Measurements from ENCODE around the gene TAB3.
A peak's percentile ranks its signal among the peaks of the same experiment; 100 is the strongest.

Gene TAB3, protein sequence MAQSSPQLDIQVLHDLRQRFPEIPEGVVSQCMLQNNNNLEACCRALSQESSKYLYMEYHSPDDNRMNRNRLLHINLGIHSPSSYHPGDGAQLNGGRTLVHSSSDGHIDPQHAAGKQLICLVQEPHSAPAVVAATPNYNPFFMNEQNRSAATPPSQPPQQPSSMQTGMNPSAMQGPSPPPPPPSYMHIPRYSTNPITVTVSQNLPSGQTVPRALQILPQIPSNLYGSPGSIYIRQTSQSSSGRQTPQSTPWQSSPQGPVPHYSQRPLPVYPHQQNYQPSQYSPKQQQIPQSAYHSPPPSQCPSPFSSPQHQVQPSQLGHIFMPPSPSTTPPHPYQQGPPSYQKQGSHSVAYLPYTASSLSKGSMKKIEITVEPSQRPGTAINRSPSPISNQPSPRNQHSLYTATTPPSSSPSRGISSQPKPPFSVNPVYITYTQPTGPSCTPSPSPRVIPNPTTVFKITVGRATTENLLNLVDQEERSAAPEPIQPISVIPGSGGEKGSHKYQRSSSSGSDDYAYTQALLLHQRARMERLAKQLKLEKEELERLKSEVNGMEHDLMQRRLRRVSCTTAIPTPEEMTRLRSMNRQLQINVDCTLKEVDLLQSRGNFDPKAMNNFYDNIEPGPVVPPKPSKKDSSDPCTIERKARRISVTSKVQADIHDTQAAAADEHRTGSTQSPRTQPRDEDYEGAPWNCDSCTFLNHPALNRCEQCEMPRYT

DNA sequence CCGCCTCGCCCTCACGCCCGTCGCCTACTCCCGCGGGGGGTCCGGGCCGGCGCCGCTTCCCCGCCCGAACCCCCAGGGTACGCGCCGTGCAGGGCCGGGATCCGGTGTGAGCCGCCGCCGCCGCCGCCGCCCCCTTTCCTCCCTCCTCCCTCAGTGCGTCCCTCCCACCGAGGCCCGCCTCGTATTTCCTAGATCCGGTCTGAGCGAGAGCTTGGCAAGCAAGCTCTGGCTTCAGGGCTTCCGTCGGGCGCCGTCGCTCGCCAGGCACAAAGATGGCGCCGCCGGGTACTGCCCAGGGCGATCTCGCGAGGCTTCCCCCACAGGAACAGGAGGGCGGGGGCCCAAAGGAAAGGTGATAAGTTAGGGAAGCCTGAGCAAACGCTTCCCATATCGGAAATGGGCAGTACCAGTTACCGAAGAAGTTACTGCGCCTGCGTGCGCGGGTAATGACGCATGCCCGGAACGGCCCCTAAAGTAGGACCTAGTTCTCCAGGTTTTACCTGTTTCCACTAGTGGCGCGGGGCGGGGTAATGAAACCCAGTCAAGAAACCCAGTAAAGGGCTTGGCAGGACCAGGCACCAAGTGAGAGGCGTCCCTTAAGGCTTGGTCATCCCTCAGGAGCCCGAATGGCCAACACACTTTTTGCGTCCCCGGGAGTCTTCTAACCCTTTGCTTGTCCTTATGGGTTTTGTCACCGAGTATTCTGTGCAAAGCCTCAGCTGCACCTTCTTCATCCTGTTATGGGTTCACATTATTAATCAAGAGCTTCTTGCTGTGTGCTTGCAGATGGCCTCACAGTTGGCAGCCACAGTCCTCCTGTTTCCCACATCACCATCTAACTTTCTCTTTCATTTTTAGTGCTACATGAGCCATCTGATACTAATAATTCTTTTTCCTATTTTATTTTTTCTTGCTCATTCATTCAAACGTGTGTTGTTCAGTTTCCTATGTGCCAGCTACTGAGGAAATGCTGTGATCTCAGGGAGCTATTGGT is at the start of gene TAB3:
TAB3 (minus strand) TSS at position 108 of the 994 bp plus-strand sequence. CDS start 29,666 bp downstream, outside the sequence.
- DNase-seq (ENCODE audit: low spot score) = peak; percentile 98

DNA sequence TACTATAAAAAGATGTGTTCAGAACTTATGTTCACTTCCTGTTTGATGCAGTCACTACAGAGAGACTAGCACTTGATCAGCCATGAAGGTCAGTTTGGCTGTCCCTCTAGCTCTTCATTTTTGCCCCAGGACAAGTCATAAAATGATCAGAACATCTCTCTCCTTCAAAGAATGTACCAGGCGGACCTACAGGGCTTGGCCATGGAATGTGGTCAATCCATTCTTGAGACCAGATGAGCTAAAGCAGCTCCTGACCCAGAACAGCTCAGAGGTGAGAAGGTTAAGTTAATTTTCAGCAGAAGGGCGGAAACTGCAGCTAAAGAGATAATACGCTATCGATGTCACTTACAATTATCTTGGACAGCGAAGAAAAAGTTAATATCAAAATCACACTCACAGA is 49.2 kb upstream of the TAB3 start:
- DNase-seq (ENCODE audit: low spot score) = no peak

DNA sequence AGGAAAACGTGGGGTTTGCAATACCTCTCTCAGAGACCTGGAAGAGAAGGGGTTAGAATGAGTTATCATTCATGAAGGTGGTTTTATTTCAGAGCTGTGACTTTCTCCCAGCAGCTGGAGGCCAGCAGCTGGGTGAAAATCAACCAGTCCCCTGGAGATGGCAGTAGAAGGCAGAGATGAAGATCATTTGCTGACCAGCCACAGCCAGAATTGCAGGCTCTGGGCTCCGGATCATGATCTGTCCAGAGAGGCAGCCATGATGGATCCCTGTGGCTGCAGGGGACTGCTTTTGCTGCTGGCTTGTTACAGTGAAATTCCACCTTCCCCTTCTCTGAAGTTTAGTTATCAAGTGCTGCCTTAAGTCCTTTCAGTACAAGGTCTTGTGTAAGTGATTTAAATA is 46.9 kb upstream of the TAB3 start:
- DNase-seq (ENCODE audit: low spot score) = peak; percentile 64

DNA sequence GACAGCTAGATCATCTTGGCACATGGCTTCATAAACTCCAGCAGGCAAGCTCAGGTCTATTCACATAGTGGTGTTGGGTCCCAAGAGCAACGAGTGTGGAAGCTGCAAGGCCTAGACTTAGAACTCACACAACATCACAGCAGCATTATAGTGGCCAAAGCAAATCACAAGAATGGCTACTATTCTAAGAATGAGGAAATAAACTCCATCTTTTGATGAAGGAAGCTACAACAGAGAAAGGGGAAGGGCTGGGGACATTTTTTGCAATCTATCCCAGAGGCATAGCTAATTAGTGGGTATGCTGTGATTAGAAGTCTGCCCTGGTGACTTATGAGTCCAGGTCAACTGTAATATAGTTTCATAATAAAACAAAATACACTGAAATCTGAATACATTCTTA is 42.9 kb upstream of the TAB3 start:
- no peak for DNase-seq (ENCODE audit: low spot score)

DNA sequence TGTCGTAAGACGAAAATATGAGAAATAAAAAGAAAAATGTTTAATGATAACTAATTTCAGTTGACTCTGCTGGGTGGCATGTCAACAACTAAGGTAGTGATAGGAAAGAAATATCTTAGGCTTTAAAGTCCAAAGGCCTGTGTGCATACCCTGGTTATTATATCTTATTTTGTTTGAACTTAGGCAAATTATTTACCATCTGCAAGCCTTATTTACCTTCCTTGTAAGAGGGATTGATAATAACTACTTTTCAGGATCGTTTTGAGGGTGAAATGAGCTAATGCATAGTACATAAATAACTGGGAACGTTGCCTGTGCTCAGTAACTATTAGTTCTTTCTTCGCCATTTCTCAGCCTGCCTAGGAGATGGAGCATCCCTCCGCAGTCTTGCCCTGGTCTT is 41.6 kb upstream of the TAB3 start:
- no peak for DNase-seq (ENCODE audit: low spot score)

DNA sequence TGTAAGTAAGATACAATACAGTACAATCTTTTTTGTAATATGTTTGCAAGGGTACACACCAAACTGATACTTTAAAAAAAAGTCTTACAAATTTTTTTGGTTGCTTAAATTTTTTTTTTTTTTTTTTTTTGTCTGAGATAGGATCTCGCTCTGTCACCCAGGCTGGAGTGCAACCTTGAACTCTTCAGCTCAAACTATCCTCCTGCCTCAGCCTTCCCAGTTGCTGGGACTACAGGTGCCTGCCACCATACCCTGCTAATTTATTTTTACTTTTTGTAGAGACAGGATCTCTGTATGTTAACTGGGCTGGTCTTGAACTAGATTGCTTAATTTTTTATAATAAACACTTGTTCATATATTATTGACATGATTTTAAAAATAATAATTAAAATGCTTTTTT is 41.1 kb upstream of the TAB3 start:
- DNase-seq (ENCODE audit: low spot score) = no peak

DNA sequence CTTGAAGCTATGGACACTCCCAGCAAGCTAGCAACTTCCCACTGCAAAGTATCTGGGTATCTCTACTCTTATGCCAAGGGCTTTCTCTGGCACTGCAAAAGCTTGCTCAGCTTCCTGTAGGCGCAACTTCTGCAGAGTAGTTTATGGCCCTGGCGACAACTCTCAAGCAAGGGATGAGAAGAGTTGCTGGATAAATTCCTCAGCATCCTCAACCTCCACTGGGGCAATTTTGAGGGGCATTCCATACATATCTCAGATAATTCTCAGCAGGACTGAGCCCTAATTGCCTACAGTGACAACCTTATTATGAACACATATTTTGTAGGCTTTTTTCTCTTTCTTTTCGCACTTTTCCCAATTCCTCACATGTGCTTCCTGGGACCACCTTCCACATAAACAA is 31.2 kb upstream of the TAB3 start:
- no peak for DNase-seq (ENCODE audit: low spot score)

DNA sequence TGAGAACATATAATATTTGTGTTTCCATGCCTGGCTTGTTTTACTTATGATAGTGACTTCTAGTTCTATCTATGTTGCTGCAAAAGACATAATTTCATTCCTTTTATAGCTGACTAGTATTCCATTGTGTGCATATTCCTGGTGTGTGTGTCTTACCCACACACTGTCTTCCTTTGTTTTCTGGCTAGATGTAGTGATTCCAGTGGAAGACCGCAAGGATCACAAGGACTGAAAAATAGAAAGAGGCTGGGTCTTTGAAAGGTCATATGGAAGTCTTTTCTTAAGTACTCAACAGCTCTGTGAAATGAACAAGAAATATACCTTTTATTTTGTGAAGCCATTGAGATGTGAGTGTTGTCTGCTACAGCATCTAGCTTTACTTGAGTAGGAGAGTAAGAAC is 29.4 kb upstream of the TAB3 start:
- DNase-seq (ENCODE audit: low spot score) = peak; percentile 56

DNA sequence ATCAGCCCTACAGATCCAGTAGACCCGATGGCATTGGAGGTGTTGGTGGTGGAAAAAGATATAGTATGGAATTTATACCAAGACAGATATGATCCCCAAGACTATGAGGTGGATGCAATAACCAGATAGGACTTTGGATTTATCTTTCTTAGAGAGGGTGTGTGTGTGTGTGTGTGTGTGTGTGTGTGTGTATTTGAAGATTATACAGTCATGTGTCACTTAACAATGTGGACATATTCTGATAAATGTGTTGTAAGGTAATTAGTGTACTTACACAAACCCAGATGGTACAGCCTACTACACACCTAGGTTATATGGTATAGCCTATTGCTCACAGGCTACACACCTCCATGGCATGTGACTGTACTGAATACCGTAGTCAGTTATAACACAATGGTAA is 24.4 kb upstream of the TAB3 start:
- DNase-seq (ENCODE audit: low spot score) = no peak

DNA sequence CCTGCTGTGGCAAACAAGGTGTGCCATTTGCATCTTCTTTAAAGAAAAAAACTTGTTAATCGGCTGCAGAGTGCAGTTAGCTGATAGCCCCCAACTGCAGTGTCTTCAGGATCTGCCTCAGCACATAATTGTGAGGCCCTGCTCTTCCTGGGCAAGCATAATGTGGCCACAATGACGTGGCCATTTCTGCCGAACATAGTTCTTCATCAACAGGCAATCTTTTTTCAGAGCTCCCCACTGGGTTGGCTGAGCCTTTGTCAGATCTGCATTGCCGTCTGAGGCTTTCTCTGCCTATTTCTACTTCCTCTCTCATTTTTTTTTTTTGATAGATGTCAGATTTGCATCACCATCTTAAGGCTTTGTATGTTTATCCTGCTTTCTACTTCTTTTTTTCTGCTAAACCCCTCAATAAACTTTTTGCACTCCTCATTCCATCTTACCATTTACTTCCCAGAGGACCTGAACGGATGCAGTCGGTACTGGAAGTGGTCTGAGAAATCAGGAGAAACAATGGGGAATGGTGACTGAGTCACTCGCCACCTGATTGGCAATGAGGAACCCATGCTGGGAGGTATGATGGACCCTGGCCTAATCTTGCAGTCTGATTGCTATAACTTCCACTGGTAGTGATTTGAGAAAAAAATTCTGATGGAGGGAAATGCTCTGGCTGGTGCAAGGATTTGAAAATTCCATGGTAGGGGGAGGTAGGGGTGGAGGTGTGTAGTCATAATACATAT is 21.2 kb upstream of the TAB3 start:
- no peak for DNase-seq (ENCODE audit: low spot score)

DNA sequence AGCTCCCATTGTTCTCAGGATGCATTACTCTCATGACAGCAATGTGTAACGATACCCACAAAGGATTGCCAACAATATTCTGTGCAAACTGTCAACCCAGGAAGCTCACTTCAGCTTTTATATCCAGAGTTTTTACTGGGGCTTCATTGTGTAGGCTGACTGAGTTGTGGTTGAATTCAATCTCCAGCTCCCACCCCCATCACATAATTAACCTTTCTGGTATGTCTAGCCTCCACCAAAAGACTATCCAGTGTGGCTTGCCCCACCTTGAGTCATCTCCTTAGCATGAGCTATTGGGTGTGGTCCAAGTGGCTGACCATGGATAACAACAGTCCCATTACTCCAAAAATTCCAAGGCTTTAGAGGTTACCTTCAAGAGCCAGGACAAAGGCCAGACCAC is 17.7 kb upstream of the TAB3 start:
- no peak for DNase-seq (ENCODE audit: low spot score)

DNA sequence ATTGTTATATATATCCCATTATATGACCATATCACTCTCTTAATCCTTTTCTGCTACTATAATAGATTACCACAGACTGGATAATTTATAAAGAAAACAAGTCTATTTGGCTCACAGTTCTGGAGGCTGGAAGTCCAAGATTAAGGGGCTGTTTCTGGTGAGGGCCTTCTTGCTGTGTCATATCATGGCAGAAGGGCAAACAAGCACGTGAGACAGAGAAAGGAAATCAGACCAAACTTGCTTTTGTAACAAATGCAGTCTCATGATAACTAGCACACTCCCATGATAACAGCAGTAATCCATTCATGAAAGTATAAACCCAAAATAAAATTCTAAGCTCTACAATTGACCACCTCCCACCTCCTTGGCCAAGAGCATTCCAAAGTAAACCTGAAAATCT is 16.3 kb upstream of the TAB3 start:
- no peak for DNase-seq (ENCODE audit: low spot score)

DNA sequence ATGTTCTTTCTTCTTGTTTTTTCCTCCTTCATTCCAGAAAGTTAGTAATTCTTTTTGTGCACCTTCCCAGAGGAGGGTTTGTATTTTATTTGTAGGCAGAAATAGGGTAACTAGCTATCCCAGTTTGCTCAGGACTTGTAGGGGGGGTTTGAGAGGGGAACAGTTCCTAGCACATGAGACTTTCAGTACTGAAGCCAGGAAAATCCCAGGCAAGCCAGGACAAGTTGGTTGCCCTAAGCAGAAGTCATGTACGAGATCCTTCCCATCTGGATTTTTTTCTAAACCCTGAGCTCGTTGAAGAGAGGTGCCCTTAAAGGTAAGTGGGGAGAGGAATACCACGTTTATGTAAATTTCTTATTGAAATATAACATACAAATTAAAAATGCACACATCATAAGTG is 15.6 kb upstream of the TAB3 start:
- DNase-seq (ENCODE audit: low spot score) = no peak

DNA sequence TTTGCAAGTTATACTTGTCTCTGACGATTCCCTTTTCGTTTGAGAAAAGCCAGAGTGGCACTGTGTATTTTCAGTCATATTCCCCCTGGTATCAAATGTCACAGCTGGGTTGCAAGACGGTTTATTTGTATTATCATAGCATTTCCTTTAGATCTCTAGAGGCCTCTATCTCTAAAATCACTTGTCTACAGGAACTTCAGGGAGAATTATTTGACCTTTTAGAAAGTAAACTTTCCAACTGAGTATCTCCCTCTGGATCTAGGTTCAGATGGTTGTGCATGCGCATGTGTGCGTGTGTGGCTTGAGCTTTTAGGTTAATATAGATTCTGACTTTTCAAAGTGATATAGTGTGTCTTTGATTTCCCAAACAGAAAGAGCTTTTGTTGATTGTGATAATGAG is 15.1 kb upstream of the TAB3 start:
- DNase-seq (ENCODE audit: low spot score) = peak; percentile 40

DNA sequence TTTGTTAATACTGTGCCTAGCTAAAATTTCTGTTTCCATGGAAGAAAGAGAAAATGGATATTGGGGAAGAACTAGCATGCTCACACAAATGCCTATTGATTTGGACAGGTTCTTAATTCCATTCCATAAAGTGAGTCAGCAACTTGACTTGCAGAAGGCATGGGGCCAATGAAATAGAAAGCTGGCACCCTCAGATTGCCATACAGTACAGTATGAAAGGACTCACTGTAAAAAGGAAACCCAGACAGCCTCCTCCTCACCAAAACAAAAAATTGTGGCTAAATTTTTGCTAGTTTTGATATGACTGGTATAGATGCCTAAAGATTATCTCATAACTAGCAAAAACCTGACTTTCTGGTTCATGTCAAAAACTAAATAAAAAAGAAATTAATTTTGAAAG is 11.2 kb upstream of the TAB3 start:
- peak; percentile 50 for DNase-seq (ENCODE audit: low spot score)

DNA sequence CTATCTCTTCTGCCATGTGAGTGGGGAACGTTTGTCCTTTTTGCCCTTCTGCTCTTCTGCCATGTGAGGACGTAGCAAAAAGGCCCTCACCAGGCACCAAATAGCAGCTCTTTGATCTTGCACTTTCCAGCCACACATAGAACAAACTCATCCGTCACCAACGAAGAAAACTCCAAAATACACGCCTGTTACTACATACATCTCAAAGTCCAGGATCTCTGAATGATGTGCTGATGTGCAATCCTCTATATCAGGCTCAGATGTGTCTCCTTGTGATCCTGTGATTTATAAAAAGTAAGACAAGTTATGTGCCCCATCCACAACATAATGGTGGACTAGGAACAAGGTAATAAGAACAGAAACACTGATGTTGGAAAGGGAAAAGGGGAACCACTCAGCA is 9.8 kb upstream of the TAB3 start:
- DNase-seq (ENCODE audit: low spot score) = no peak

DNA sequence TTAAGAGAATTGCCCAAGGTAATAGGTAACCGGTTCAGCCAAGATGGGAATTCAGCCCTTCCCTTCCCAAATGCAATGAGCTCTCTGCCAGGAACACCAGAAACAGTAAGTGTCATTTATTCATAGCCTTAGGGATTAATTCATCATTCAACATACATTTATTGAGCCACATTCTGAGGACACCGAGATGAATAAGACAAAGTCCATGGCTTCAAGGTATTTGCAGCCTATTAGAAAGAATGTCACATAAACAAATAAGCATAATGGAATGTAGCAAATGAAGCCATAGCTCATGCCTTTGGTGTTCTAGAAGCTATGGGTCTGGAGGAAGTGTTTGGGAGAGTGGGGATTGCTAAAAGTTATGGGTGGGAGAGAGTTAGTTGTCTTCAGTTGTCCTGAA is 6.3 kb upstream of the TAB3 start:
- no peak for DNase-seq (ENCODE audit: low spot score)

DNA sequence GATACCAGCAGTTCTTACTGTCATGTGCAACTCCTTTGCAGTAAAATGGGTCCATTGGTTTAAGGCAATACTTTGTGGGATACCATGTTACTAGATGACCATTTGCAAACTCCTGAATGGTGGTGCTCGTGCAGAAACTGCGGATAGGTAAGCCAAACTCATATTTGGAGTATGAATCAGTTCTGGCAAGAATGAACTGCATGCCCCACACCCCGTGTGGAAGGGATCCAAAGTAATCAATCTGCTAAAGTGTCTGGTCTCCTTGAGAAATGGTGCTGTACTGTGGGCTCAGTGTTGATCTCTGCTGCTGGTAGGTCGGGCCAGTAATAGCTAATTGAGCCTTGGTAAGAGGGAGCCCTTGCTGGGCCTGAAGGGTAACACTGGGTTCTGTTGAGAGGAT is 4.2 kb upstream of the TAB3 start:
- DNase-seq (ENCODE audit: low spot score) = no peak

DNA sequence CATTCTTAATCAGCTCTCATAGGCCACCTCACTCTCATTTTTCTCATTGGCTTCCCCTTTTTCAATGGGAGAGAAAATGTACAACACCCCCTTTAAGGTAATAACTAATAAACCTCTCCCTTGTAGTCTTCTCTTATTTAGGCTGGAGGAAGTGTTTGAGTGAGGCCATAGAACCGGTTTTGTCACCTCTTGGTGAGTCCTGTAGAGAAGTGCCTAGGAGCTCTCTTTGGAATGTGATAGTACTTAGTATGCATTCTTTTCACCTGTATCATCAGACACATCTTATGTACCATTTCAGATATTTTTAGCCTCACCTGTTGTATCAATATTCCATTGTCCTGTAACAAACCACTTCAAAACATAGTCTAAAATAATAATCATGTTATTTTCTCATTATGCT is 3.5 kb upstream of the TAB3 start:
- DNase-seq (ENCODE audit: low spot score) = no peak

DNA sequence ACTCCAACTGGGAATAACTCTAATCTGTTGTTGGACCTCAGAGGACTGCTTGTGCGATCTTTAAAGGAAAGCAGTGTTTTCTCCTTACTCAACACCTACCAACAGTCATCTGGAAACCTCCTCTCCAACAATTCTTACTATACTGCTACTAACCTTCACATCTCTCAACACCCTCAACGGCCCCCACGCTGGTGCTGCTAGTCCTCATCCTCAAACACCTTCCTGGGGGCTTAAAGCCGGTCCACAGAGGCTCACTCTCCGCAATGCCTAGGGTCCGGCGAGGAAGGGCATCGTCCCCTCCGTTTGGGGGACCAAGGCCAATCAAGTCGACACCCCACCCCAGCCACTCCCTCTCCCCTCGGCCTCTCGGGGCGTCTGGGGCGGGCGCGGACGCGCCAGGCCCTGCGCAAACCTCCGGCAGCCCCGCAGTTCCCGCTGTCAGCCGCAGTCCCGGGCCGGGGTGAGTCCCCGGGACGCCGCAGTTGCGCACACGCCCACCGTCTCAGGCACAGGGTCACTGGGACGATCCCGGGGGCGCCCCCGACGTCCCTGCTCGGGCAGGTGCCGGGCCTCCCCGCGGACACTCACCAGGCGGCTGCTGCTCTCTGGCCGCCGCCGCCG is 418 bp downstream of the TAB3 start:
- no peak for DNase-seq (ENCODE audit: low spot score)

DNA sequence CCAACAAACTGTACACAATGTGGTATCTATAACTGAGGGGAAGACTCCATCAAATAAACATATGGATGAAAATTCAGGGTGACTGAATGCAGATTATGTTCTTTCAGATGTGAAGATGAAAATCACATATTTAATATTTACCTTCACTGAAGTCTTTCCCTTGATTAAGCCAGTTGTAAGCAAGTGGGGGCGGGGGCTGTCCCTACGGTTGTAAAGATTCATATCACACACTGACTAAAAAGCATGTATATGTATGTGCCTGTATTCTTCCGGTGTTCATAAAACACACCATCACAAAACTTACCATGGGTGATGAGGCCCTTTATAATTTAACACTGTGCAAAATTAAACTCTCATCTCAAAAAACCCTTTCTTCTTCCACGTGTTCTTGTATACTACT is 1.3 kb downstream of the TAB3 start:
- no peak for DNase-seq (ENCODE audit: low spot score)

Measured in COLO829 (cell line).